SK-N-SH treated with all-trans-retinoic acid at 6 μM for 48 hours (cell line): ENCODE data around the gene EPB41L1.

Experiments
- ATAC-seq: fragments of 200-7000 bp; cut with Tn5 transposase; 3 replicates; pipeline ENCODE4 v1.9.1; 2020; ENCODE audit warnings: mild to moderate bottlenecking, moderate library complexity
- ARNTL ChIP-seq: fragments of 450-650 bp; formaldehyde crosslinking; IDR thresholded peaks from 2 replicates; pipeline ENCODE4 v1.5.0; 2020; ENCODE audit warnings: low read depth, mild to moderate bottlenecking, moderate library complexity, borderline replicate concordance
- BACH2 ChIP-seq: fragments of 250-450 bp; sonication (Bioruptor Pico); IDR thresholded peaks from 2 replicates; pipeline ENCODE4 v1.9.0; 2021; ENCODE audit warnings: mild to moderate bottlenecking, borderline replicate concordance
- ESRRG ChIP-seq: fragments of 250-450 bp; sonication (Bioruptor Pico); IDR thresholded peaks from 2 replicates; pipeline ENCODE4 v1.6.1; 2021; ENCODE audit warnings: mild to moderate bottlenecking
- GLIS3 ChIP-seq: fragments of 250-450 bp; sonication (Bioruptor Pico); IDR thresholded peaks from 2 replicates; pipeline ENCODE4 v1.5.0; 2020; ENCODE audit warnings: mild to moderate bottlenecking, moderate library complexity
- ISL1 ChIP-seq: fragments of 250-450 bp; sonication (Bioruptor Pico); IDR thresholded peaks from 2 replicates; pipeline ENCODE4 v2.1.2; 2022; ENCODE audit warnings: mild to moderate bottlenecking, moderate library complexity
- OSR1 ChIP-seq: fragments of 250-450 bp; sonication (Bioruptor Pico); IDR thresholded peaks from 2 replicates; pipeline ENCODE4 v1.8.0; 2022; ENCODE audit warnings: moderate library complexity, mild to moderate bottlenecking, inconsistent platforms
- PPARA ChIP-seq: fragments of 250-450 bp; sonication (Bioruptor Pico); IDR thresholded peaks from 2 replicates; pipeline ENCODE4 v1.5.0; 2020; ENCODE audit warnings: mild to moderate bottlenecking, borderline replicate concordance
- RARB ChIP-seq: fragments of 250-450 bp; sonication (Bioruptor Pico); IDR thresholded peaks from 2 replicates; pipeline ENCODE4 v1.8.0; 2021; ENCODE audit warnings: mild to moderate bottlenecking, moderate library complexity
- TCF4 ChIP-seq: fragments of 250-450 bp; sonication (Bioruptor Pico); IDR thresholded peaks from 2 replicates; pipeline ENCODE4 v1.8.0; 2021; ENCODE audit warnings: mild to moderate bottlenecking, moderate library complexity, borderline replicate concordance
- TOX ChIP-seq: fragments of 250-450 bp; sonication (Bioruptor Pico); IDR thresholded peaks from 2 replicates; pipeline ENCODE4 v1.8.0; 2021; ENCODE audit warnings: mild to moderate bottlenecking, moderate library complexity, borderline replicate concordance
- ZC3H10 ChIP-seq: fragments of 250-450 bp; sonication (Bioruptor Pico); IDR thresholded peaks from 2 replicates; pipeline ENCODE4 v1.5.1; 2021; ENCODE audit warnings: mild to moderate bottlenecking, moderate library complexity
- ZFP3 ChIP-seq: fragments of 250-450 bp; sonication (Bioruptor Pico); IDR thresholded peaks from 2 replicates; pipeline ENCODE4 v1.5.0; 2020; ENCODE audit warnings: mild to moderate bottlenecking, moderate library complexity
- ZFP30 ChIP-seq: fragments of 450-650 bp; formaldehyde crosslinking; IDR thresholded peaks from 2 replicates; pipeline ENCODE4 v1.5.0; 2022; ENCODE audit warnings: mild to moderate bottlenecking, moderate library complexity
- ZNF565 ChIP-seq: fragments of 450-650 bp; formaldehyde crosslinking; conservative IDR thresholded peaks from 2 replicates; pipeline ENCODE4 v1.5.0; 2020; ENCODE audit warnings: low read depth, mild to moderate bottlenecking, moderate library complexity
- ZNF70 ChIP-seq: fragments of 450-650 bp; formaldehyde crosslinking; IDR thresholded peaks from 2 replicates; pipeline ENCODE4 v1.5.0; 2020; ENCODE audit warnings: mild to moderate bottlenecking, moderate library complexity
- TF ChIP-seq, protein P1 (sequence below): fragments of 250-450 bp; sonication (Bioruptor Pico); IDR thresholded peaks from 2 replicates; pipeline ENCODE4 v1.8.0; 2021; ENCODE audit warnings: low read depth, mild to moderate bottlenecking, moderate library complexity, borderline replicate concordance
- TF ChIP-seq, protein P2 (sequence below): fragments of 250-450 bp; sonication (Bioruptor Pico); IDR thresholded peaks from 2 replicates; pipeline ENCODE4 v1.5.1; 2020; ENCODE audit warnings: low read depth, mild to moderate bottlenecking, moderate library complexity
- TF ChIP-seq, protein P3 (sequence below): fragments of 250-450 bp; sonication (Bioruptor Pico); IDR thresholded peaks from 2 replicates; pipeline ENCODE4 v1.5.0; 2020; ENCODE audit warnings: mild to moderate bottlenecking, moderate library complexity
- TF ChIP-seq, protein P4 (sequence below): fragments of 250-450 bp; sonication (Bioruptor Pico); IDR thresholded peaks from 2 replicates; pipeline ENCODE4 v1.5.1; 2021; ENCODE audit warnings: mild to moderate bottlenecking, moderate library complexity
- TF ChIP-seq, protein P5 (sequence below): fragments of 250-450 bp; sonication (Bioruptor Pico); IDR thresholded peaks from 2 replicates; pipeline ENCODE4 v1.8.0; 2020; ENCODE audit warnings: mild to moderate bottlenecking, moderate library complexity, borderline replicate concordance

The EPB41L1 gene

DNA sequence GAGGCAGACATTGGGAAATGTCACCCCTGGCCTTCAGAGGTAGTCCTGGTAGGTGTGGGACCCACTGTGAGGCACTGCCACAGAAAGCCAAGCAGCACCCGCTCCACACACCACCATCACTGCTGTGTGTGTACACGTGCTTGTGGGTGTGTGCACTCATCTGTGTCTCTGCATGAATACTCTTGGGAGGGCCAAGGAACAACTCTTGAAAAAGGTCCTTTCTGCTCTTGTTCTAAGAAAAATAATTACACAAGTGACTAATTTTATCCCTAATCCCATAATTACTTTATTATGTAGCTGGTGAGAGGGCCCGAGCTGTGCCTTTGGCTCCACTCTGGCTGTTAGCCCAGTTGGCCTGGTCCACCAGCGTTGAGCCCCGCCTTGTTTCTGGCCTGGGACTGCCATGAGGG, 21.7 kb upstream of the EPB41L1 start:
- TF ChIP-seq ESRRG (CRISPR knock-in tag) (no peak), ARNTL (CRISPR knock-in tag) (no peak), ZFP30 (CRISPR knock-in tag) (no peak), GLIS3 (CRISPR knock-in tag) (no peak), ZC3H10 (no peak), ZNF70 (CRISPR knock-in tag) (no peak), RARB (CRISPR knock-in tag) (no peak), PPARA (no peak)
- TF ChIP-seq, protein P1, sequence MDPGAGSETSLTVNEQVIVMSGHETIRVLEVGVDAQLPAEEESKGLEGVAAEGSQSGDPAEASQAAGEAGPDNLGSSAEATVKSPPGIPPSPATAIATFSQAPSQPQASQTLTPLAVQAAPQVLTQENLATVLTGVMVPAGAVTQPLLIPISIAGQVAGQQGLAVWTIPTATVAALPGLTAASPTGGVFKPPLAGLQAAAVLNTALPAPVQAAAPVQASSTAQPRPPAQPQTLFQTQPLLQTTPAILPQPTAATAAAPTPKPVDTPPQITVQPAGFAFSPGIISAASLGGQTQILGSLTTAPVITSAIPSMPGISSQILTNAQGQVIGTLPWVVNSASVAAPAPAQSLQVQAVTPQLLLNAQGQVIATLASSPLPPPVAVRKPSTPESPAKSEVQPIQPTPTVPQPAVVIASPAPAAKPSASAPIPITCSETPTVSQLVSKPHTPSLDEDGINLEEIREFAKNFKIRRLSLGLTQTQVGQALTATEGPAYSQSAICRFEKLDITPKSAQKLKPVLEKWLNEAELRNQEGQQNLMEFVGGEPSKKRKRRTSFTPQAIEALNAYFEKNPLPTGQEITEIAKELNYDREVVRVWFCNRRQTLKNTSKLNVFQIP, result no peak
- no peak for ATAC-seq

DNA sequence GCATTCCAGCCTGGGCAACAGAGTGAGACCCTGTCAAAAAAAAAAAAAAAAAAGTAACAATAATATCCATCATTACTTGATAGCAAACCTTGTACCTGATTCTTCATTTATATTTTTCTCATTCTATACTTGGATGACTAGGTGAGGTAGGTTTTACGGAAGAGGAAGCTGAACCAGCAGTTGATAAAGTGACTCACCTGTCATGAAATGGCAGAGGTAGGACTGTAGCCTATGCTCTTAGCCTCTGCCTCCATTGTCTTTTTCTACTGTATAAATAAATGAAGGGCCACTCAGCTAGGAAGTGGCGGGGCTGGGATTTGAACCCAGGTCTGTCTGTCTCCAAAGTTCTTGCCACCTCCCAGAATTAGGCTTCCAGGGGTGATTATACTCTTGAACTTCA, 20.7 kb upstream of the EPB41L1 start:
- ATAC-seq, result no peak

DNA sequence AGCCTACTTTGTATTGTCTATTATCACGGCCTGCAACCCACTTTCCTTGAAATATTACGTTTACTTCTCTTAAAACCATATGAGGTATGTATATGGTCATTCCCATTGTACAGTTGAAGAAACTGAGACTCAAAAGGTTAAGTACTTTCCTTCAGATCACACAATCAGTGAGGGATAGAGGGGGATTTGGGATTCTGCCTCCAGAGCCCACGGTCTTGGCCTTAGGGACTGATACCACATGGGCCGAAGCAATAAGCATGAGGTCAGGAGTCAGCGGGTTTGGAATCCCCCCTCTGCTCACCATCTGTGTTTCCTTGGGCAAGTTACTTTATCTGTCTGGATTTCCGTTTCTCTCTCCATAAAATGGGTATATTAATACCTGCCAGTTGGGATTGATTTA, 19.4 kb upstream of the EPB41L1 start:
- ATAC-seq, result no peak
- TF ChIP-seq, protein P1, result no peak
- TF ChIP-seq ZNF565 (CRISPR knock-in tag), result no peak
- no peak for TF ChIP-seq ZNF70 (CRISPR knock-in tag)
- no peak for TF ChIP-seq GLIS3 (CRISPR knock-in tag)
- TF ChIP-seq TOX, result no peak
- no peak for TF ChIP-seq TCF4 (CRISPR knock-in tag)
- no peak for TF ChIP-seq PPARA
- TF ChIP-seq ISL1 (CRISPR knock-in tag), result no peak
- TF ChIP-seq ARNTL (CRISPR knock-in tag), result no peak
- TF ChIP-seq BACH2 (CRISPR knock-in tag), result no peak
- no peak for TF ChIP-seq ESRRG (CRISPR knock-in tag)
- TF ChIP-seq, protein P2, sequence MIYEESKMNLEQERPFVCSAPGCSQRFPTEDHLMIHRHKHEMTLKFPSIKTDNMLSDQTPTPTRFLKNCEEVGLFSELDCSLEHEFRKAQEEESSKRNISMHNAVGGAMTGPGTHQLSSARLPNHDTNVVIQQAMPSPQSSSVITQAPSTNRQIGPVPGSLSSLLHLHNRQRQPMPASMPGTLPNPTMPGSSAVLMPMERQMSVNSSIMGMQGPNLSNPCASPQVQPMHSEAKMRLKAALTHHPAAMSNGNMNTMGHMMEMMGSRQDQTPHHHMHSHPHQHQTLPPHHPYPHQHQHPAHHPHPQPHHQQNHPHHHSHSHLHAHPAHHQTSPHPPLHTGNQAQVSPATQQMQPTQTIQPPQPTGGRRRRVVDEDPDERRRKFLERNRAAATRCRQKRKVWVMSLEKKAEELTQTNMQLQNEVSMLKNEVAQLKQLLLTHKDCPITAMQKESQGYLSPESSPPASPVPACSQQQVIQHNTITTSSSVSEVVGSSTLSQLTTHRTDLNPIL, result no peak
- TF ChIP-seq ZFP3 (CRISPR knock-in tag), result no peak
- TF ChIP-seq, all 23 proteins: peak for 0

More for the DNA sequence above, 20.7 kb upstream of the EPB41L1 start:
- TF ChIP-seq, protein P3, sequence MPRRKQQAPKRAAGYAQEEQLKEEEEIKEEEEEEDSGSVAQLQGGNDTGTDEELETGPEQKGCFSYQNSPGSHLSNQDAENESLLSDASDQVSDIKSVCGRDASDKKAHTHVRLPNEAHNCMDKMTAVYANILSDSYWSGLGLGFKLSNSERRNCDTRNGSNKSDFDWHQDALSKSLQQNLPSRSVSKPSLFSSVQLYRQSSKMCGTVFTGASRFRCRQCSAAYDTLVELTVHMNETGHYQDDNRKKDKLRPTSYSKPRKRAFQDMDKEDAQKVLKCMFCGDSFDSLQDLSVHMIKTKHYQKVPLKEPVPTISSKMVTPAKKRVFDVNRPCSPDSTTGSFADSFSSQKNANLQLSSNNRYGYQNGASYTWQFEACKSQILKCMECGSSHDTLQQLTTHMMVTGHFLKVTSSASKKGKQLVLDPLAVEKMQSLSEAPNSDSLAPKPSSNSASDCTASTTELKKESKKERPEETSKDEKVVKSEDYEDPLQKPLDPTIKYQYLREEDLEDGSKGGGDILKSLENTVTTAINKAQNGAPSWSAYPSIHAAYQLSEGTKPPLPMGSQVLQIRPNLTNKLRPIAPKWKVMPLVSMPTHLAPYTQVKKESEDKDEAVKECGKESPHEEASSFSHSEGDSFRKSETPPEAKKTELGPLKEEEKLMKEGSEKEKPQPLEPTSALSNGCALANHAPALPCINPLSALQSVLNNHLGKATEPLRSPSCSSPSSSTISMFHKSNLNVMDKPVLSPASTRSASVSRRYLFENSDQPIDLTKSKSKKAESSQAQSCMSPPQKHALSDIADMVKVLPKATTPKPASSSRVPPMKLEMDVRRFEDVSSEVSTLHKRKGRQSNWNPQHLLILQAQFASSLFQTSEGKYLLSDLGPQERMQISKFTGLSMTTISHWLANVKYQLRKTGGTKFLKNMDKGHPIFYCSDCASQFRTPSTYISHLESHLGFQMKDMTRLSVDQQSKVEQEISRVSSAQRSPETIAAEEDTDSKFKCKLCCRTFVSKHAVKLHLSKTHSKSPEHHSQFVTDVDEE, result no peak
- TF ChIP-seq ISL1 (CRISPR knock-in tag), result no peak
- TF ChIP-seq TOX, result no peak
- no peak for TF ChIP-seq ZNF565 (CRISPR knock-in tag)
- TF ChIP-seq ZFP30 (CRISPR knock-in tag), result no peak
- no peak for TF ChIP-seq BACH2 (CRISPR knock-in tag)
- no peak for TF ChIP-seq ZFP3 (CRISPR knock-in tag)
- TF ChIP-seq, protein P4, sequence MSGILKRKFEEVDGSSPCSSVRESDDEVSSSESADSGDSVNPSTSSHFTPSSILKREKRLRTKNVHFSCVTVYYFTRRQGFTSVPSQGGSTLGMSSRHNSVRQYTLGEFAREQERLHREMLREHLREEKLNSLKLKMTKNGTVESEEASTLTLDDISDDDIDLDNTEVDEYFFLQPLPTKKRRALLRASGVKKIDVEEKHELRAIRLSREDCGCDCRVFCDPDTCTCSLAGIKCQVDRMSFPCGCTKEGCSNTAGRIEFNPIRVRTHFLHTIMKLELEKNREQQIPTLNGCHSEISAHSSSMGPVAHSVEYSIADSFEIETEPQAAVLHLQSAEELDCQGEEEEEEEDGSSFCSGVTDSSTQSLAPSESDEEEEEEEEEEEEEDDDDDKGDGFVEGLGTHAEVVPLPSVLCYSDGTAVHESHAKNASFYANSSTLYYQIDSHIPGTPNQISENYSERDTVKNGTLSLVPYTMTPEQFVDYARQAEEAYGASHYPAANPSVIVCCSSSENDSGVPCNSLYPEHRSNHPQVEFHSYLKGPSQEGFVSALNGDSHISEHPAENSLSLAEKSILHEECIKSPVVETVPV (CRISPR knock-in tag), result no peak
- TF ChIP-seq OSR1 (CRISPR knock-in tag), result no peak
- TF ChIP-seq PPARA, result no peak

DNA sequence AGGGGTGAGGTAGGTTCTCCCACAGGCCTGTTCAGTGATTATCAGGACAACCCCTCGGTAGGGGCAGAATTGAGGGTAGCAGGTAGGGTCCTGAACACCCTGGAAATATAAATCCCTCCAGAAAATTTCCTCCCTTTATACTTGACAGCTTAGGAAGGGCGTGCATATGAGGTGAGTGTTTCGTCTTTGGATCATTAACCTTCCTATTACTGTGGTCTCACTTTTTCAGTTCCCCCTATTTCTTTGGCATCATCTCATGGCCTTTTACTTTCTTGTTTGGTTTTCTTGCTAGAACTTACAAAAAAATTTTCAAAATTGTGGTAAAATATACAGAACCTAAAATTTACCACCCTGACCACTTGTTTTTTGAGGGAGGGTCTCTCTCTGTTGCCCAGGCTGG, 18.7 kb upstream of the EPB41L1 start:
- ATAC-seq, result no peak
- TF ChIP-seq TCF4 (CRISPR knock-in tag) (no peak), ZC3H10 (no peak), ZNF565 (CRISPR knock-in tag) (no peak), GLIS3 (CRISPR knock-in tag) (no peak)
- TF ChIP-seq, protein P3, result no peak
- TF ChIP-seq, protein P5, sequence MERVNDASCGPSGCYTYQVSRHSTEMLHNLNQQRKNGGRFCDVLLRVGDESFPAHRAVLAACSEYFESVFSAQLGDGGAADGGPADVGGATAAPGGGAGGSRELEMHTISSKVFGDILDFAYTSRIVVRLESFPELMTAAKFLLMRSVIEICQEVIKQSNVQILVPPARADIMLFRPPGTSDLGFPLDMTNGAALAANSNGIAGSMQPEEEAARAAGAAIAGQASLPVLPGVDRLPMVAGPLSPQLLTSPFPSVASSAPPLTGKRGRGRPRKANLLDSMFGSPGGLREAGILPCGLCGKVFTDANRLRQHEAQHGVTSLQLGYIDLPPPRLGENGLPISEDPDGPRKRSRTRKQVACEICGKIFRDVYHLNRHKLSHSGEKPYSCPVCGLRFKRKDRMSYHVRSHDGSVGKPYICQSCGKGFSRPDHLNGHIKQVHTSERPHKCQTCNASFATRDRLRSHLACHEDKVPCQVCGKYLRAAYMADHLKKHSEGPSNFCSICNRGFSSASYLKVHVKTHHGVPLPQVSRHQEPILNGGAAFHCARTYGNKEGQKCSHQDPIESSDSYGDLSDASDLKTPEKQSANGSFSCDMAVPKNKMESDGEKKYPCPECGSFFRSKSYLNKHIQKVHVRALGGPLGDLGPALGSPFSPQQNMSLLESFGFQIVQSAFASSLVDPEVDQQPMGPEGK (CRISPR knock-in tag), result no peak
- TF ChIP-seq, protein P1, result no peak
